ENCODE results near the gene LIPT1. TPM values are rescaled to one million over a fixed set of nuclear protein-coding genes. Genes with fewer than 3 reads are reported as not detected.
"Not testable (repeated sequence)": the region's sequence is repeated elsewhere in the genome, so short reads cannot be mapped to it uniquely, and the experiment has no call there.

LIPT1 gene
- total RNA-seq, 1 experiment from 2014 or later: 8.7 TPM

DNA sequence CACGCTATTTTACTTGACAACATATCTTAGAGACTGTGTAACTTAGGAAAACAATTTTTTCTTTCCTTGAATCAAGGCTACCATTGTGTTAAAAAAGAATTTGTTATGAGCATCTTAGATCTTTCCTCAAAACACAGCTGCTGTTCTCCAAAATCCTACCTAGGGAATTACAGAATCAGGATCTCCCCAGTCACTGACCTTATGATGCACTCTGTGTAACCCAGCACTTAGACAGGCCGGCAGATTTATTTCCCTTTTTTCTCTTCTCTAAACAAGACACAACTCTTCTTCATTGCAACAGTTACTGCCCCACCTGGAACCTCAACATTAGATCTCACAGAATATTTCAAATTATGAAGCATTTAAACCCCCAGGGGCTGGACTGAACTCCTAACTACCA lies 26.8 kb upstream of the LIPT1 start:
- Histone ChIP-seq H3K4me3 (ENCODE audit: low read length) (no peak overlapping the region), H3K36me3 (ENCODE audit: low read depth, low read length) (no peaks in the 10 kb centered on the region), H3K27me3 (ENCODE audit: low read length) (no peaks in the 10 kb centered on the region), H3K4me1 (ENCODE audit: insufficient read depth, low read length) (no peaks in the 10 kb centered on the region), H2AFZ (ENCODE audit: low read length) (no peak overlapping the region), H3F3A (ENCODE audit: low read length, unreplicated experiment) (no peaks in the 10 kb centered on the region), H3K9me3 (ENCODE audit: low read length) (no peaks in the 10 kb centered on the region), H3K79me2 (ENCODE audit: low read length) (no peaks in the 10 kb centered on the region), H3K27ac (ENCODE audit: low read length) (no peak overlapping the region), H3K9me2 (replicated peaks; ENCODE audit: low read length) (no peaks in the 10 kb centered on the region), H3K4me2 (ENCODE audit: low read length) (no peak overlapping the region), H3K9ac (ENCODE audit: low read length) (no peak overlapping the region), H4K20me1 (ENCODE audit: low read length) (no peaks in the 10 kb centered on the region)
- ATAC-seq: no peak
- no peak for TF ChIP-seq EZH2phosphoT487 (IDR thresholded peaks at IDR 0.05; ENCODE audit: borderline replicate concordance, low read length)
- no peak for TF ChIP-seq CTCF (conservative IDR thresholded peaks at IDR 0.05; ENCODE audit: low read depth, low read length)
- TF ChIP-seq EZH2 (IDR thresholded peaks at IDR 0.05; ENCODE audit: low read length, unreplicated experiment): no peak
- ChIA-PET CTCF (no interaction called here), POLR2A (ENCODE audit: unreplicated experiment) (no interaction called here)
- BruUV-seq (replicated peaks): no TSS peak
- intact Hi-C loops (cut with micrococcal nuclease): no loop called here
- no peak for DNase-seq

DNA sequence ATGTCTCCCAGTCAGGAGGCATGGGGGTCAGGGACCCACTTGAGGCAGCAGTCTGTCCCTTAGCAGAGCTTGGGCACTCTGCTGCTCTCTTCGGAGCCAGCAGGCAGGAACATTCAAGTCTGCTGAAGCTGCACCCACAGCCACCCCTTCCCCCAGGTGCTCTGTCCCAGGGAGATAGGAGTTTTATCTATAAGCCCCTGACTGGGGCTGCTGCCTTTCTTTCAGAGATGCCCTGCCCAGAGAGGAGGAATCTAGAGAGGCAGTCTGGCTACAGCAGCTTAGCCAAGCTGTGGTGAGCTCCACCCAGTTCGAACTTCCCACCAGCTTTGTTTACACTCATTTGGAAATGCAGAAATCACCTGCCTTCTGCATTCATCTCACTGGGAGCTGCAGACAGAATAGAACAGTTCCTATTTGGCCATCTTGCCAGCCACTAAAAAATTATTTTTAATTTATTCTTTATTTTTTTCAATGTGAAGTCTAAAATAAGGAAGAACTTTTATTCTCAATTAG lies 19.7 kb upstream of the LIPT1 start:
- H3F3A ChIP-seq (ENCODE audit: low read length, unreplicated experiment); DNase-seq; CTCF ChIA-PET; intact Hi-C loops (cut with micrococcal nuclease); H3K27ac ChIP-seq (ENCODE audit: low read length); H3K4me1 ChIP-seq (ENCODE audit: insufficient read depth, low read length); H4K20me1 ChIP-seq (ENCODE audit: low read length); H3K4me2 ChIP-seq (ENCODE audit: low read length); H3K36me3 ChIP-seq (ENCODE audit: low read depth, low read length); H3K9me2 ChIP-seq (replicated peaks; ENCODE audit: low read length); BruUV-seq (replicated peaks); H3K9me3 ChIP-seq (ENCODE audit: low read length); H3K27me3 ChIP-seq (ENCODE audit: low read length); ATAC-seq; H3K4me3 ChIP-seq (ENCODE audit: low read length); H3K9ac ChIP-seq (ENCODE audit: low read length); H2AFZ ChIP-seq (ENCODE audit: low read length): not testable (repeated sequence)
- peaks cover 21% of the 10 kb centered on the region for H3K79me2 ChIP-seq (ENCODE audit: low read length)
- POLR2A ChIA-PET (ENCODE audit: unreplicated experiment): interaction anchor here (0.6 kb wide), 1 partner anchor 8 kb away, joined by 3 read pairs; no protein-coding TSS in a partner anchor

DNA sequence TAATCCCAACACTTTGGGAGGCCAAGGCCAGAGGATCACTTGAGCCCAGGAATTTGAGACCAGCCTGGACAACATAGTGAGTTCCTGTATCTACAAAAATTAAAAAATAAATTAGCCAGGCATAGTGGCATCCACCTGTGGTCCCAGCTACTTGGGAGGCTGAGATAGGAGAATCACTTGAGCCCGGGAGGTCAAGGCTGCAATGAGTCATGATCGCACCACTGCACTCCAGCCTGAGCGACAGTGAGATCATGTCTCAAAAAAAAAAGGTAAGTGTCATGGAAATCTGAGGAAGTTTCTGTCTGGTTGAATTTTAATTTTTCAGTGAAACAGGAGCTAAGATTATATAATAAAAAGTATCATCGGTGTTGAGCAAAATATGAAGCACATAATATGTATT lies 15.8 kb upstream of the LIPT1 start:
- BruUV-seq (replicated peaks): no TSS peak
- TF ChIP-seq EZH2phosphoT487 (IDR thresholded peaks at IDR 0.05; ENCODE audit: borderline replicate concordance, low read length) (no peak), CTCF (conservative IDR thresholded peaks at IDR 0.05; ENCODE audit: low read depth, low read length) (no peak), EZH2 (IDR thresholded peaks at IDR 0.05; ENCODE audit: low read length, unreplicated experiment) (no peak)
- no peak for DNase-seq
- POLR2A ChIA-PET (ENCODE audit: unreplicated experiment): no interaction called here
- peak overlapping the region; percentile 98; the same call in 1 of the 2 replicates for H3K4me2 ChIP-seq (ENCODE audit: low read length)
- CTCF ChIA-PET: no interaction called here
- ATAC-seq: no peak
- H3K9me3 ChIP-seq (ENCODE audit: low read length): no peaks in the 10 kb centered on the region
- H4K20me1 ChIP-seq (ENCODE audit: low read length): no peaks in the 10 kb centered on the region
- H3K9ac ChIP-seq (ENCODE audit: low read length): no peak overlapping the region
- H2AFZ ChIP-seq (ENCODE audit: low read length): no peak overlapping the region
- no peaks in the 10 kb centered on the region for H3K36me3 ChIP-seq (ENCODE audit: low read depth, low read length)
- no peaks in the 10 kb centered on the region for H3F3A ChIP-seq (ENCODE audit: low read length, unreplicated experiment)
- H3K4me3 ChIP-seq (ENCODE audit: low read length): no peak overlapping the region; the same call in 1 of the 2 replicates
- intact Hi-C loops (cut with micrococcal nuclease): no loop called here
- no peak overlapping the region for H3K27ac ChIP-seq (ENCODE audit: low read length)
- no peaks in the 10 kb centered on the region for H3K27me3 ChIP-seq (ENCODE audit: low read length)
- no peaks in the 10 kb centered on the region for H3K9me2 ChIP-seq (replicated peaks; ENCODE audit: low read length)
- peaks cover 26% of the 10 kb centered on the region for H3K79me2 ChIP-seq (ENCODE audit: low read length)
- peaks cover 20% of the 10 kb centered on the region for H3K4me1 ChIP-seq (ENCODE audit: insufficient read depth, low read length)

Measured in PC-3 (cell line).